ENCODE data around the gene TMEM43.
A peak's percentile ranks its signal among the peaks of the same experiment; 100 is the strongest.

TMEM43 gene

DNA sequence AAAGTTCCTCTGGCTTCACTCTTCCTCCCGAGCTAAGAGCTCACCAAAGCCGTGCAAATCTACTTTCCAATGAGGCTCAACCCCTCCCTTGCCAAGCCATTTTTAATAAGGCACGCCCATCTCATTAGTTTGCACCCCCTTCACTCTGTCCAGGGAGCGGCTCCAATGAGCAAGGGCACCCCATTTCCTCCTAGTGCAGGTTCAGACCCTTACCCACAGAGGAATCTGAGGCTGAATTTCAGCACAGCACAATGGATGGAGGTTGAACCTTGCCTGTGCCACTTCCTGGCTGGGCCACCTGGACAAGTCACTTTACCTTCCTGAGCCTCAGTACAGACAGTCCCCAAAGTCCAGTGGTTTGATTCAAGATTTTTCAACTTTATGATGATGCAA is 28.1 kb downstream of the TMEM43 start:
- DNase-seq: no peak

DNA sequence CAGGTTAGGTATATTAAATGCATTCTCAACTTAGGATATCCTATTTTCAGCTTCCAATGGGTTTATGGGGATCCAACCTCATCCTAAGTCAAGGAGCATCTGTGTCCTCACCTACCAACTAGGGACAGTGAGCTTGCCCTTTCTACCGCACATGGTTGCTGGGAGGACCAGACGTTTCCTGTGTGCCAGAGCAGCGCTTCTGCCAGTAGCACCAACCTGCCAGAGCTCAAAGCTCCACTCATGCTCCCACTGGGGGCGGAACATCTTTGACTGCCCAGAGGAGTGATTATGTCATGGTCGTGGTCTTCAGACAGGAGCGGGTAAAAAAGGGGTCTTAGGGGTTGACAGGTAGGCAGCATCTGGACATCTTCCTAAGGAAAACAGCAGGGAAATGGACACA is 28.8 kb downstream of the TMEM43 start:
- DNase-seq: no peak

DNA sequence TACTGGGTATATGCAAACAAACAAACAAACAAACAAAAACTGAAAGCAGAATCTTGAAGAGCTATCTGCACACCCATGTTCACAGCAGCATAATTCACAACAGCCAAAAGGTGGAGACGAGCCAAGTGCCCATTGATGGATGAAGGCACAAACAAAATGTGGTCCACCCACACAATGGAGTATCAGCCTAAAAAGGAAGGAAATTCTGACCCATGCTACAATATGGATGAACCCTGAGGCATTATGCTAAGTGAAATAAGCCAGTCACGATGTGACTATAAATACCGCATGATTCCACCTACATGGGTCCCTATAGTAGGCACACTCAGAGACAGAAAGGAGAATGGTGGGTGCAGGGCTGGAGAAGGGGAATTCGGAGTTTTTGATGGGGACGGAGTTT is 29.4 kb downstream of the TMEM43 start:
- DNase-seq: no peak

DNA sequence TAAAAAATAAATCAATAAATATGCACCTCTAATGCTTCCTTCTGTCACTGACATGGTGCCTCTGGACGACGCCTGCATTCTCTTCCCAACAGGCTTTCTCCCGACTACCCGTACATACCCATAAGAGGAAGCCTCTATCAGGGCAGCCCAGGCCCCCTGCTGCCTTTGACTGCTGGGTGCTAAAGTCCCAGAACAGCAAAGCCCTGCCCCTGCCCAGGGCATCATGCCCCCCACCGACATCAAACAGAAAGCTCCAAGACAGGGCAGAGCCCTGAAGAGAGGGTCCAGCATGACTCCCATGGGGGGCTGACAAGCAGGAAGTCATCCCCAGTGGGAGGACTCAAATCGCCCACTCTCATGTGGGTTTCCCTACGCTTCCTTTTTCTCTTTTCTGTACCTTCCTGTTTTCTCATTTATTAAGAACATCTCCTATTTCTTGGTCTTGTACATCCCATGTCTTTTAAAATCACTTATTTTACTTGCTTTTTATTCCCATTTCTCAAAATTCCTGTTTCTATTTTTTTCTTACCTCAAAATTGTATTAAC is 30.1 kb downstream of the TMEM43 start:
- DNase-seq: no peak

DNA sequence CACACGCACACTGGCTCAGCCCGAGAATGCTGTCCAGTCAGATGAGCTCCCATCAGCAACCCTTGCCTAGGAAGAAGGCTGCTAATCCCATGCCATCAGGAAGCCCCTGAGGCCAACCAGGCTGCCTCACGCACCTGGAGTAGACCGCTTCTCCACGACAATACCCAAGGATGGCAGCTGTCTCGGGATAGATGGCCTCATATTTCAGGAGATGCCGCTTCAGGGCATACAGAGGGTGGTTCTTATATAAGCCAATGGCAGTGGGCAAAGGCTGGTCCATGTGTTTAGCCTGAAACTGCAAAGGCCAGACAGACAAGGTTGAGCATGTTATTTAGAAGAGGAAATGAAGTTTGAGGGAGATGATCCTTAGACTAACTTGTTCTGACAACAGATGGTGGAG is 31.3 kb downstream of the TMEM43 start:
- no peak for DNase-seq

DNA sequence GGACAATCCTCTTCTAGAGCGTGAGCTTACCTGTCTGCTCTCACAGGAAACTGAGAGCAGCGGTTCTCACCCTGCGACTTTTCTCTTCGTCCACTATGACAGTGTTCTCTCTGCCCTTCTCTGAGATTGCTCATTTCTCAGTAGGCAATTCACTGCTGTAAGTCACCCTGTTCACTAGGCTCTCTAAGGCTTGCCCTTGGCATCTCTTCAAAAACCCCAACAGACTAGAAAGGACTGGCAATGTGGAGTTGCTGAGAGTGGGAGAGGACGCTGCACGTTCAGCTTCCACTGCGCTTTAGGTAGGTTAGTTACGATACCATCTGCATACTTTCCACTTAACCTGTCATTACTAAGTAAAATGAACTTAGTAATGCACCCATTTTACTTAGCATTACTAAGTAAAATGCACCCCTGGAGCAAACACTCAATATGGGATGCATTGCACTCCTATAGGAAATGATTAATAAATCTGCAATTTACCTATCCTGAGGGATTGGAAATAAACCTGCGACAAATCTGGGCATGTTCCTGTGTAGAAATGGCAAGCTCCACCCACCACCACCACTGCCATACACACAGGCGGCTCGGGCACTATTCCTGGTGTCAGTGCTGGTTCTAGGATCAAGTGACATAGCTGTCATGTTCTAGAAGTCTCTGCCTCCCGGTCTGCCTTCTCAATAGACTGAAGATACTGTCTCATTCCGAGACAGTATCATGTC is 32.1 kb downstream of the TMEM43 start:
- DNase-seq: no peak

DNA sequence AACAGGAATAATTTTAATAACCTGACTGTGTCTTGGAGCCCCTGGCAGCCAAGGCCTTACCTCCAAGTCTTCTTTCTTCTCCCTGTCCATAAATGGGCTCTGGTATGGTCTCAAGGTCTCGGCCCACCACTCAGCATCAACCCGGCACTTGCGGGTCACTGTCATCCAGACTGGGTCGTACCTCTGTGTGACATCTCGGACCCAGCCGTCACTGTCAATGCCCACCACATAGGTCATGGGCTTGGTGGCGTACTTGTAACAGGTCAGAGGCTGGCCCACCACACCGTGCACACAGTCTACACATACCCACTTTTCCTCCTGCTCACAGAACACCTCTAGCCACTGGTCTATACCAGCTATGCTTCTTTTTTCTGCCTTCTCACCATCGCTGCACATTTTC is 33.1 kb downstream of the TMEM43 start:
- no peak for DNase-seq

DNA sequence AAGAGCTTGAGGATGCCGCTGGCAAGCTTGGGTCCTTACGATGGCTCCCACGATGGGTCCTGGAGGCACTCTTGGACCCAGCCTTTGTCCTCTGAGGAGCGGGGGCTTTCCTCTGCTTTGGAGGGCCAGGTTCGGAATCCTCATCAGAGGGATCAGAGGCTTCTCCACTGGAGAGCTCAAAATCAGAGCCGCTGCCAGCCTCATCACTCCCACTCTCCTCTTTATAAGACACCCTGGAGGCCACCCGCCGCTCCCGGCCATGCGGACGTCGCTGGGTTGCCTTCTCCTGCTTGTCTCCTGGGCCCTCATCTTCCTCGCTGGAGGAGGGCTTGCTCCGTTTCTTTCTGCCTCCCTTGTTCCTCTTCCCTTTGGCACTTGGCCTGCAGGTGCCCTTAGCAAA is 33.5 kb downstream of the TMEM43 start:
- DNase-seq: no peak

DNA sequence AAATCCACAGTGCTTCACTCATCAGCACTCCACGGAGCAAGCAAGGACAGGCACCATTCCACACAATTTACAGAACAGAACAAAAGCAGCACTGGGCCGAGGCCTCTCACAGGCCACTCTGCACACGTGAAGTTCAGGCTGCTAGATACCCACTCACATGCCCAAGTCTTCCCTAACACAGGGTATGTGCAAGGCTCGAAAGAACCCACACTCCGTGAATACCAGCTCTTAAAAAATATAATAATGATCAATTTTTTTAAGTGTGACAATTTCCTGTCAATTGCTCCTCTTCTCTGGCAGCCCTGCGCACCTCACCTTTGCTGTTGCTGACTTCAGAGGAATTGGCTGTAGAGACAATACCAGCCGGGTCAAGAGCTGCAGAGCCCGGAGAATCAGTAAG is 34.6 kb downstream of the TMEM43 start:
- DNase-seq: no peak

DNA sequence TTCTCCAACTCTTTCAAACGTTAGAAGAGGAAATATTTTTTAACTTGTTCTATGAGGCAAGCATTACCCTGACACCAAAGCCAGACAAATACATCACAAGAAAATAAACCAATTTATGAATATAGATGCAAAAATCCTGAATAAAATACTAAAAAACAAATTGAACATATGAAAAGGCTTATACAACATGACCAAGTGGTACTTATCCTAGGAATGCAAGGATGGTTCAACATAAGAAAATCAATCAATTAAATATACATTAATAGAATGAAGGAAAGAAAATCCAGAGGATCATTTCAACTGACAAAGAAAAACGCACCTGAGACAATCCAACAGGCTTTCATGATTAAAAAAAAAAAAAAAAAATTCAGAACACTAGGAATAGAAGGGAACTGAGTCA is 36.4 kb downstream of the TMEM43 start:
- DNase-seq: no peak

DNA sequence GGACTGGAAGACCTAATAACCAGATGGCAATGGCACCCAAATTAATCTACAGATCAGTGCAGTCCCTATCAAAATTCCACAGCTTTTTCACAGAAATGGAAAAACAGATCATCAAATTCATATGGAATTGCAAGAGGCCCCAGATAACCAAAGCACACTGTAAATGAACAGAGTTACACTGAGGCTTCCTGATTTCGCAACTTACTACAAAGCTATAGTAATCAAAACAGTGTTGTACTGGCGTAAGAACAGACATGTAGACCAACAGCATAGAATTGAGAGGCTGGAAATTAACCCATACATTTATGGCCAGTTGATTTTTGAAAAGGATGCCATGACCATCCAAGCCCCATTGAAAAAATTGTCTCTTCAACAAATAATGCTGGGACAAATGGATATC is 37.3 kb downstream of the TMEM43 start:
- DNase-seq: no peak

DNA sequence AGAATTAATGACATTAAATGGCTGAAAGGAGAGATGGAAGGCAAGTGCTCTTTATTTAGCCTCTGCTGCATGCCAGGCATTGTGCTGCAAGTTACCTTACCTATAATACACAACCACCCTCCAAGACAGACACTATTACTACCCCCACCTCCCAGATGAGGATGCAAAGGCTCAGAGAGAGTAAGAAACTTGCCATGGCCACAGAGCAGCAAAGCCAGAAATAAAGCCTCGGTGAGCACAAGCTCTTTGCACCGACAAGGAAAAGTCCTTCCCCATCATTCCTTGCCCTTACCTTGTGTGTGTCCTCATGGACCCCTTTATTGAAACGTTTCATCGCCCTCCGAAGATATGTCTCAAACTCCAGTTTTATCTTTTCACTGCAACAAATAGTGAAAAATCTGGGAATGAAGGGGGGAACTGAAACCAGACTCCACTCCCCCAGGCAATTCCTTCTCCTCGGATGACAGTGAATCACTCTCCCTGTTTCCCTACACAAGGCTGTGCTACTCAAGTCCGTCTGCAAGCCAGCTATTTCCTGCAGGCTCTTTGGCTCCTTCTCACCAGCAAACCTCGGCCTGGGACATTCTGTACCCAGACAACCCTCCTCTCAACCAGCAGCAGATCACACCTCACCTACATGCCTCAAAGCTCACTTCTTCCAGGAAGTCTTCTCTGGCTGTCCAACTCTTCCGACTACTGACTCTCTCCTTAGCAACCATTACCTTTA is 42.2 kb downstream of the TMEM43 start:
- no peak for DNase-seq

DNA sequence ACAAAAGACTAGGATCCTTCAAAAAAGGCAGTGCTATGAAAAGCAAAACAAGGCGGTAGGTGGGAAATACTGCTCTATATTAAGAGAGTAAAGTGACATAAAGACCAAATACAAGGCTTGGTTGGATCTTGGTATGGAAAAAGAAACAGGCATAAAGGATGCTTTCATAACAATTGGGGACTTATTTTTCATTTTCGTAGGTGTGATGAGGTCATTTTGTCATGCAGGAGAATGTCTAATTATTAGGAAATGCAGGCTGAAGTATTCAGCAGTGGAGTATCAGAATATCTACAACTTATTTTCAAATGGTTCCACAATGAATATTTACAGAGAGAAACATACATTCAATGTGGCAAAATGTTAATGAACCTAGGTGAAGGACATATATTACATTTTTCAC is 44.6 kb downstream of the TMEM43 start:
- no peak for DNase-seq

DNA sequence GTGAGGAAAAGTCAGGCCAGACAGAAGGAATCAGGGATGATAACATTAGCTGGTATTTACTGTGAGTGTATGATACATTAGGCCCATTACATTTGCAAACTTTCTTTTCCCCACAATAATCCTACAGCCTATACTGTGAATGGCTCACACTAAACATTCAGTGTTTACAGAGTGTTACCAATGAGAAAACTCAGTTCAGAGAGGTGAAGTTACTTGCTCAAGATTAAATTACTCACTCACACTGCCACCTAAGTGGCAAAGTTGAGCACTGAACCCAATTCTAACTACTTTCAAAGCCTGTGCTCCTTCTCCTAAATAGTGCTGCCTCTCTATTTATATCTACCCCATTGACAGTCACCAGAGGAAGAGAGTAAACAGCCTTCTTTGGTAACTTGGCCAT is 45.0 kb downstream of the TMEM43 start:
- no peak for DNase-seq

DNA sequence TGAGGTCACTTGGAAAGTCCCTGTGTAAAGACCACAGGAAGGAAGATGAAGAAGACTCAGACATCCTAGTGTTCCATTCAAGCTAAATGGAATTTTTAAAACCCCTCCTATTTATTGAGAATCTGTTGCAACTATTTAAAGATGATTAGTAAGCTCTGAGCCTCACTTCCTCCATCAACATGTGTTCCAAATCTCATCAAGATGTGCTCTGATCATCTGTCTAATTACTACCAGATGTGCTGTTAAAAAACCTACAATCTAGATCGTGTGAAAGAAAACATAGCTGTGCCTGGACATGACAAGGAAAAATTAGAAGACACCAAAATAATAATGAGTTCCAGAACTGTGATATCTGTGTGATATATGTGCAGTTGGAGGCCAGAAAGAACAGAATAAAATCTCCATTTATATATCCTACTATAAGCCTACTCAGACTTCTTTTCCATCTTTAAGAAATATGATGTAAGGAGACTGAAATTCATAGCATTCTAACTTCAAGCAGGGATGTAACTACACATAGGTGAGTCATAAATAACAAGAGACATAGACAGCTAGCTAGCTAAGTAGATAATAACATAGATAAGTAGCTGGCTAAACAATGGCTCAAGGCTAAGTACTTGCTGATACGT is 45.8 kb downstream of the TMEM43 start:
- DNase-seq: no peak

DNA sequence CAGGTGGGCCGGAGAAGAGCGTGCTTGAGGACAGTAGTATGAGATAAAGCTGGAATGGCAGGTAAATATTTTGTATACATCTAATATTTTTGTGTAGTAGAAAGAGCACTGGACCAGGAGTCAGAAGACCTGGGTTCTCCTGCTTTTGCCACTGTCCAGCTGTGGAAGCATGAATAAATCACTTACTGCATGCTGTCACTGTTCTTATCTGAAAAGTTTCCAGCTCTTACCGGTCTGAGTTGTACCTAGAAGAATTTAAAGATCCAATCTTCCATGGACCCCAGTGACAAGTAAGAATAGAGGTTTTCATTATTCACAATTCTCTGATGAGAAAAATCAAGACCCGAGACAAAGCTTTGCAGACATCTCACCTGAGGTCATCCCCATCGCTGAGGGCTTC is 47.6 kb downstream of the TMEM43 start:
- no peak for DNase-seq

DNA sequence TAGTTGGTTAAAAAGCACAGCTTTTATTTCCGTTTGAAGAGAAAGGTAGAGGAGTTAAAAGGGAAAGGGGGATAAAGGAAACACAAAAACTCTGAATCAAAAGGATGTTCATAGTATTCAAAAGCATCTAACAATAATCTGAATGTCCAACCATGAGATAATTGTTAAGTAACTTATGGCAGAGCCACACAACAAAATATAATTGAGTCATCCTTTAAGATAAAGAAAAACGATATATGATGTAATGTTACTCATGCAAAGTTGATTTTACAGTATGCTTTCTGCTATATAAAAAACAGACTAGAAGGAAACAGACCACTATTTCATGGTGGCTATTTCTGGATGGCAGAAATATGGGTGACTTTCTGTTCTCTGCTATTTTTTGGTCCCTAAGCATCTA is 49.6 kb downstream of the TMEM43 start:
- no peak for DNase-seq

DNA sequence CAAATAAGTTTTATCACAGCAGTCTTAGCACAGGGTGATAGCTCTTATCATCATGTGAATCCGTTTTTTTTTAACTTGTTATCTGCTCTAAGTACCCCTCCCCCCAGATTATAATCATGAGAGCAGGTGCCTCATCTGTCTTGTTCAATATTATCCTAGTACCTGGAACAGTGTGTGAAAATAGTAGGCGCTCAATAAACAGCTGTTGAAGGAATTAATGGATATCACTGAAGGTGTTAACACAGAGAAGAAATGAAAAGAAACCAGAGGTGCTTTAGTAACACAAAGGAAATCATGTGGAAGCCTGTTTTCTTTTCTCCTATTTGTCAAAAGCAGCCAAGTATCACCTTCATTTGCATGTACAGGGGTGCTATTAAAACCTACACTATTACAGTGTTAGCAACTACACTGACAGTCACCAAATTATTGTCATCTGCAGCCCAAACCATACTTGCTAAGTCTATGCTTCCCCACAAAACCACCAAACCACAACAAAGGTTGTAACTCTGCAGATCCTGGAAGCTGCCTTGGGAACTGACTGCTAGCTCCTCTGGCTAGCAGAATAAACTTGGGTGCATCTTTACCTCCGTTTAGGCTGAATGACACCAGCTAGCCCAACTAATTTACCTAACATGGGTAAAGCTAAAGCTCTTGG is 50.7 kb downstream of the TMEM43 start:
- no peak for DNase-seq

DNA sequence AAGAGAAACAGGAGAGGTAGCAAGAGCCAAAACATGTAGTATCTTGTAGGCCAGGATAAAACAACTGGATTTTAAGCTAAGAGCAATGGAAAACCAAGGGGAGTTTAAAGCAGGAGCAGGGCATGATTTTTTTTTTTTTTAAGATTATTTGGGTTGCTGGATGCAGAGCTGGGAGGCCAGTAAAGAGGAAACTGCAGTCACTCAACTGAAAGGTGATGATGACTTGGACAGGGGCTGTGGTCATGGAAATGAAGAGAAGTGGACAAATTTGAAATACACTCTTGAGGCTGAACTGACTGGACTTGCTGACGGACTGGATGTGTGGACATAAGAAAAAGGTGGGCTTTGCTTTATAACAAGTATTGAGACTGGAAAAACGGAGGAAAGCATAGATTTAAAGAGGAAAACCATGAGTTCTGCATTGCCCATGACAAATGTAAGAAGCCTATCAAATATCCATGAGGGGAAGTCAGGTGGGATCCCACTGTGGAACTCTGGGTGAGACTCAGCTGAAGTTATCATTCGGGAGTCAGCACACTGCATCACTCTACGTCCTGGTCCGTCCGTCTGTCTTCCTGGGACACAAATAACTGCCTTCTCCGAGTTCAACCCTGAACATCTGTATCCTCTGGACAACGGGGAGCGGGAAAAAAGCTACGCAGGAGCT is 52.9 kb downstream of the TMEM43 start:
- no peak for DNase-seq

DNA sequence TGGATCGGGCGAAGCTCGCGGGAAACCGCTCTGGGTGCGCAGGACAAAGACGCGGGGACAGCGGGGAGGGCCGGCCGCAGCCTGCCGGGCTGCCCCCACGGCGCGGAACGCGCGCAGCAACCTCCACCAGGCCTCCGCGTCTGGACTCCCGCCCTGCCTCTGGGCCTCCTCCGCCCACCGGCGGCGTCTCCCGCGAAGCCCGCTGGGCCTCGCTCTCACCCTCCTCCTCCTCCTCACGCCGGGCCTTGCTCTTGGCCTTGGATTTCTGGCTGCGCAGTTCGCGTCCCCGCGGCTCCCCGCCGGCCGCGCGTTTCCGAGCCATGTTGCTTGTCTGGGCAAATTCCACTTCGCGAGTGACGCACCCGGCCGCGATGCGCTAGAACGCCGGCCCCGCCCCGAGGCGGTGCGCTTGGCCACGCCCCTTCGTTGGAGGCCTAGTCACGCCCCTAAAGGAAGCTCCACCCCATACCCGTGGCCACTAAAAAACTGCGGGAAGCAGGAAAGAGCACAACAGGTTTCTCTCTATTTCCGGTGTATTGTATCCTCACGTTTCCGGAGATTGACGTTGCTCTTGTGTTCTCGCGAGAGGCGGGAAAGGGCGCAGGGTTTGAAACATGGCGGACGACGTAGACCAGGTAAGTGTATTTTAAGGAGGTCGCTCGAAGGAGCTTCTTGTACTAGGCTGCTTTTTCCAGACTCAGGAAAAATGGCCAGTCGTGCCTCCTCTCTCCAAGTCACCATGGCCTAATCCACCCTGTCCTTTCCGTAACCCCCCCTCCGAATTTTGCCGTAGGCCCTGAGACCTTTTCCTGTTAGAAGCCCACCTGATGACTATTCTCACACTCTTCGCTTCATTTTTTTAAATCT is 53.6 kb downstream of the TMEM43 start, which contains the start of the genes LSM3 and XPC:
TSS of gene LSM3 (plus strand) at position 571 of the 867 bp plus-strand sequence. CDS start at position 615, 44 bp downstream.
TSS of gene XPC (minus strand) at position 355 of the 867 bp plus-strand sequence. CDS start at position 322, 33 bp downstream.
- DNase-seq: peak; percentile 98

DNA sequence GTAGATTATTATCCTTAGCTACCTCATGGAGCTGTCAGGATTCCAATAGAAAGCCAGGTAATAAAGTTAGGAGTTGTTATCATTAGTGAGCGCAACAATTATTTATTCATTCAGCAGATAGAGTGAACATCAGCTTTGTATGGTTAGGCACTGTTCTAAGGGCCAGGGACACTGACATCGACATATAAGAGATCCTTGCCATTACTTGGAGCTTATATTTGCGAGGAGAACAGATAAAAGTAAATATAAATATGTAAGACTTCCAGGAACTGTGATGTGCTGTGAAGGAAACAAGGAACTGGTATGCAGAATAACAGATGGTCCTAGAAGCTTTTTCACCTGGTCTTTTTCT is 54.2 kb downstream of the TMEM43 start:
- no peak for DNase-seq

DNA sequence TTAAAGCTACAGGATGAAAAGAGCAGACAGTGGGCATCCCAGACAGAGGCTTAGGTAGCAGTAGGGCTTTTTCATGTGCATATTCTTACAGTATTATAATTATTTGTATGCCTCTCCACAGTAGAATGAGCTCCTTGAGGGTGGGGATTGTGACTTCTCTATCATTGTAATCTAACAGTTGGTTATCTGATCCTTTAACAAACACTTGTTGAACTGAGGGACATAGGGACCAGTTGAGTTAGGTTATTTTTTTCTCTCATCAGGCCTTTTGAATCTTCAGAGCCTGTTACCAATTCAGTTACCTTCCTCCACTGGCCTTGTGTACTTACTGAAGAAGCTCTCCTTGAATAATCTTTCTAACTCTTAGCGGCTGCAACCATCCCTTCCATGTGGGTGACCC is 54.9 kb downstream of the TMEM43 start:
- DNase-seq: no peak

Data from right forelimb (tissue), 1 donor.